Urinary bladder (tissue), 4 donors: Measurements from ENCODE around the gene HELZ. TPM values are rescaled to one million over a fixed set of nuclear protein-coding genes. Genes with fewer than 3 reads are reported as not detected.
"Not testable (repeated sequence)": the region's sequence is repeated elsewhere in the genome, so short reads cannot be mapped to it uniquely, and the experiment has no call there.

Experiments
- DNase-seq: peaks from one replicate; pipeline ENCODE4 v3.0.0-alpha.2; 2015; ENCODE audit errors: extremely low spot score
- H3K27ac ChIP-seq: one replicate; pipeline ENCODE4 v1.5.1; 2013; ENCODE audit warnings: low read depth, mild to moderate bottlenecking, moderate library complexity
- H3K36me3 ChIP-seq: one replicate; pipeline ENCODE4 v1.6.1; 2013; ENCODE audit warnings: mild to moderate bottlenecking, moderate library complexity; ENCODE audit not compliant: insufficient read depth
- H3K4me1 ChIP-seq: one replicate; pipeline ENCODE4 v1.6.1; 2013; ENCODE audit warnings: mild to moderate bottlenecking, moderate library complexity; ENCODE audit not compliant: insufficient read depth
- H3K4me3 ChIP-seq: one replicate; pipeline ENCODE4 v1.5.1; 2013; ENCODE audit warnings: low read depth, low read length
- WGBS: extraction: QIAGEN DNeasy Blood & Tissue Kit; methylation state at CpG from one replicate; pipeline ENCODE4 v1.1.7; 2013; 5-methylcytosine and 5-hydroxymethylcytosine counted together
- polyA plus RNA-seq: library from polyadenylated mRNA; stranded (reverse); fragments of 200-250 nt; gene quantifications from one replicate; pipeline ENCODE4 v1.2.3, GENCODE V29; 2013
- total RNA-seq: library from RNA; depleted of rRNA; stranded (reverse); fragments of >200 nt; gene quantifications from one replicate; pipeline ENCODE4 v1.2.3, GENCODE V29; 2014
- donor health status: healthy with polysubstance abuse.
- donor health status: healthy.

Gene HELZ
- total and polyA plus RNA-seq, 2 donors = 7.8 to 129 TPM

DNA sequence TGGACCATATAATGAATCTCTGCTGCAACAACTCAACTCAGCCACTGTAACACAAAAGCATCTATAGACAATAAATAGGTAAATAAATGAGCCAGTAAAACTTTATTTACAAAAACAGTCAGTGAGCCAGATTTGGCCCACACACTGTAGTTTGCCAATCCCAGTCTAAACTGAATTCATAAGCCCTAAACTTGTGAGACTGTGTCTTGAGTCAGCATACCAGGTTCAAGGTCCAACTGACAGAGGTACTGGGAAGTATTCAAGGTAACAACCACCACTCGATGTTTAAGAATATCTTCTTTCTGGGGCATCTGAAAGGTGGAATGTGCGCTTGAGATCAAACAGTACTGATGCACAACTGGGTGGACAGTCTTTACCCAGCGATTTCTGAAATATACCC, 94.2 kb downstream of the HELZ start:
- Histone ChIP-seq H3K36me3 (no peaks in the 10 kb centered on the region), H3K27ac (no peak overlapping the region), H3K4me3 (no peak overlapping the region), H3K4me1 (no peaks in the 10 kb centered on the region)
- DNase-seq = no peak
- WGBS = 93% methylated on average over 3 of the region's 3 CpGs

DNA sequence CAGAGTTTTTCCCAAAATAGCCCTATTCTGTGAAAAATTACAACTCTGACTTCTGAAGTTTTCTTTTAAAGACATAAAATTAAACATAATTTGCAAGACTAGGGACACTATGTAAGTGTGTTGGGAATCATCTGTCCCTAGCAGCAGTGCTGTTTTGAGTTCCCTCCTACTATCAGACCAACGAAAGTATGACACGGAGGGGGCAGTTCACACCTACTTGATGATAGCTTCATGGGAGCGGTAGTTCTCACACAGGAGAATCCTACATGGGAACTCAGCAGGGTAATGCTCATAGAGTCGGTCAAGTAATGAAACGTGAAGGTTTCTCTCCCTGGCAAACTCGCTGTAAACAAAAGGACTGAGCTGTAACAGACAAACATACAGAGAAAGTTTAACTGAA, 96.6 kb downstream of the HELZ start:
- WGBS = 70% methylated on average over 6 of the region's 6 CpGs
- Histone ChIP-seq H3K4me3 (no peak overlapping the region), H3K36me3 (no peaks in the 10 kb centered on the region), H3K27ac (no peak overlapping the region), H3K4me1 (no peaks in the 10 kb centered on the region)
- DNase-seq = no peak

DNA sequence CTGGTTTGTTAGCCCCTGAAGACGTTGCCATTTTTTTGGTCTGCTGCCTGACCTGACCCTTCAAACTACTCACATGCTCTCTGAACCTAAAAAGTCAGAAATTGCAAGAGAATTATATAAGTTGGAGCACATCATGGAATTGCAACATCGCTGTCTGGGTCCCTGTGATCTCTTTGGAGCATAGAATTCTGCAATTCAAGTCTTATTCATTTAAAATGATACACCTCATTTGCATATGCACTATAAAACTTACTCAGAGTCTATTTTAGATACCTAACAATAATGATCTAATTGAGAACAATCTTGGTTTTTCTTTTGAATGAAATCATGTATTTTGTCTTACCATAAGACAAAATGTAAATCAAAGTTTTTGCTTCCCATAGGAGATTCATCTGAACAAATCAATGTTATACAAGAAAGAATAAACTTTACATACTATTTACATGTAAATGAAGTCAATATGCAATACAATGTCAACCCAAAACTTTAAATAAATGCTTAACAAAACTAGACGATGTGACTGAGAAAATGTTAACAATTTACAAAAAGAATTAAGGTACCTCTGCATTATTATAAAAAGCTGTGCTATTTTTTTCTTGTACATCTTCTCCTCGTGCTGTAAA, 99.7 kb downstream of the HELZ start:
- no peak for DNase-seq
- Histone ChIP-seq H3K27ac (no peak overlapping the region), H3K4me1 (no peaks in the 10 kb centered on the region), H3K4me3 (no peak overlapping the region), H3K36me3 (no peaks in the 10 kb centered on the region)
- 78% methylated on average over 4 of the region's 4 CpGs for WGBS

DNA sequence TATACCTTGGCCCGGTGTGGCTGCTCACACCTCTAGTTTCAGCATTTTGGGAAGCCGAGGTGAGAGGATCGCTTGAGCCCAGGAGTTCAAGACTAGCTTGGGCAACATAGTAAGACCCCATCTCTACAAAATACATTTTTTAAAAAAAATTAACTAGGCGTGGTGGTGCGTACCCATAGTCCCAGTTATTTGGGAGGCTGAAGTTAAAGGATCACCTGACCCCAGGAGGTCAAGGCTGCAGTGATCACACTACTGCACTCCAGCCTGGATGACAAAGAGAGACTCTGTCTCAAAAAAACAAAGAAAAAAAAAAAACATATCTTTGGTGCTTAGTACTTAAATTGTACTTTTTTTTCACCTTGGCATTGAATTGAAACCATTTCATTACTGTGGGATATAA, 101.7 kb downstream of the HELZ start:
- no peaks in the 10 kb centered on the region for H3K4me1 ChIP-seq
- no peak overlapping the region for H3K27ac ChIP-seq
- 98% methylated on average over 5 of the region's 5 CpGs for WGBS
- H3K4me3 ChIP-seq = no peak overlapping the region
- no peak for DNase-seq
- no peaks in the 10 kb centered on the region for H3K36me3 ChIP-seq

DNA sequence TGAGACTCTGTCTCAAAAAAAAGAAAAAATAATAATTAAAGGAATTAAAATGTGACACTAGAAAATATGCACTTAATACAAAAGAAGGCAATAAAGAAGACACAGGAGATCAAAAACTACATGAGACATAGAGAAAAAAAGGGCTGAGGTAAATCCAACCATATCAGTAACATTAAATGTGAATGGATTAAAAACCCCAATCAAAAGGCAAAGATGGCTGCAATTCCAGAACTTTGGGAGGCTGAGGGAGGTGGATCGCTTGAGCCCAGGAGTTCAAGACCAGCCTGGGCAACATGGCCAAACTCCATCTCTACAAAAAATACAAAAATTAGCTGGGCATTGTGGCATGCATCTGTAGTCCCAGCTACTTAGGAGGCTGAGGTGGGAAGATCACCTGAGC, 103.0 kb downstream of the HELZ start:
- not testable (repeated sequence) for H3K36me3 ChIP-seq, H3K4me1 ChIP-seq, H3K4me3 ChIP-seq, H3K27ac ChIP-seq, DNase-seq
- WGBS = 100% methylated on average over 1 of the region's 1 CpG

DNA sequence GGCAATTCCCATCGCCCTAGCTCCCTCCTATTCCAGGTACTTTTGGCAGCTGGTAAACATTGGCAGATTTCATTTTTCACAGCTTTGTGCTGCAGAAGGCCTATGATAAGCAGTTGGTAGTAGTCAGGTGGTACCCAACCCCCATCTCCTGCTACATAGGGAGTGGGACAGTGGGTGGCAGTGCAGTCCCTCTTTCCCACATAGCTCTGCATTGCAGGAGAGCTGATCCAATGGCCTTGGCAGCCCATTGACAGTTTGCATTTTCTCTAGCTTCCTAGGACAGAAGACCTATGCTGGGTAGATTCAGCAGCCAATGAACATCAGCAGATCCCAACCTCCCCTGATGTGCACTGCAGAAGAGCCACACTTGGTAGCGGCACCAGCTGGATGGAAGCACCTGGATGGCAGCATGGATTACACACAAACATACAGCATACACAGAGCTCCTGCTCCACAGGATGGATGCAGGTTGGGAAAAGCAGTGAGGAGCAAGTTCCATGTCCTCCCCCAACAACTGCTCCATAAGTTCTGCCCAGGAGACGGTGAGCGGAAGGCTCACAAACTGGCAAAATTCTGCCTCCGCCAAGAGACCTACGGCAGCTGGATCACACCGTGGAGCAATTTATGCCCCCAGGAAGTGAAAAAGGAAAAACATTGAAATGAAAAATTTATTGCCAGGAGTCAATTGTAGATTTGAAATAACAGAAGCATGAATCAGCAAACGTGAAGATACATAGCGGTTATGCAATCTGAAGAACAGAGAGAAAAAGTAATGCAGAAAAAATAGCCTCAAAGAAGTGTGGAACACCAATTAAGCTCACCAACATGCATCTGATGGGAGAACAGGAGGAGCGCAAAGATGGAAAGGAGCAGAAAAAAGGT, 105.0 kb downstream of the HELZ start:
- WGBS = 92% methylated on average over 10 of the region's 10 CpGs
- no peaks in the 10 kb centered on the region for H3K36me3 ChIP-seq

DNA sequence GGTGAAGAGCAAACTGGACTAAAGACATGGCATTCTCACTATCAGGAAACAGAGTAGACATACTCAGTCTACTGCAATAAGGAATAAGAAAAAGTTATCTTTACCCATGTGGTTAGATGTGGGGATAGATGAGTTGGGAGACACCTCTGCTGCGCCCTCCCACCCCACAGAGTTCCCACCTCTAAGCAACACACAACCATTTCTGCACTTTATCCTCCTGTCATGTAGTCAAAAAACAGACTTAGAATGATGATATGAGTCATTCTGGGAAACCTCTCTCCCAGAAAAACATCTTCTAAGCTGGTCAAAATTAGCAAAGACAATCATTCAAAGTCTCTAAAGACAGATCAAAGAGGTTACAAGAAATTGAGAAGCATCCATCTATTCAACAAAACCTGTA, 105.7 kb downstream of the HELZ start:
- no peaks in the 10 kb centered on the region for H3K36me3 ChIP-seq
- no peak overlapping the region for H3K4me3 ChIP-seq
- no peak for DNase-seq
- H3K4me1 ChIP-seq = no peaks in the 10 kb centered on the region
- WGBS = 100% methylated on average over 1 of the region's 1 CpG
- H3K27ac ChIP-seq = no peak overlapping the region

More for the DNA sequence above, 105.0 kb downstream of the HELZ start:
- no peak for DNase-seq
- H3K27ac ChIP-seq = no peak overlapping the region
- H3K4me1 ChIP-seq = no peaks in the 10 kb centered on the region
- no peak overlapping the region for H3K4me3 ChIP-seq

DNA sequence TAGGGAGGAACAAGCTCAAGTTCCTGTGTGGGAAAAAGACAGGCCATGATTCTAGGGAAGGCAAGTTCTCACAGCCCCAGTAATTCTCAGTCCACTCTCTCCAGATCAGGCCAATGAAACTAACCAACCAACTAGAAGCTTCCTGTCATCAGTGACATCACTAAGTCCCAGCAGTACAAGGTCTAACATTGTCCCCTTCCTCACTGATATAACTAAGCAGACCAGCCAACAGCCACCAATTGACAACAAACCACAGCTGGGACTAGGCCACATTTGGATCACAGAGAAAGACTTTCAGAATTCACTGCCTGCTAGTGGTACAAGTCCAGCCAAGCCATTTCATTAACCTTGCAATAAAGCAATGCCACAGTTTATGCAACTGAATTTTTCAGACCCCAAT, 106.6 kb downstream of the HELZ start:
- Histone ChIP-seq H3K4me3 (no peak overlapping the region), H3K36me3 (no peaks in the 10 kb centered on the region), H3K27ac (no peak overlapping the region), H3K4me1 (no peaks in the 10 kb centered on the region)
- DNase-seq = no peak

DNA sequence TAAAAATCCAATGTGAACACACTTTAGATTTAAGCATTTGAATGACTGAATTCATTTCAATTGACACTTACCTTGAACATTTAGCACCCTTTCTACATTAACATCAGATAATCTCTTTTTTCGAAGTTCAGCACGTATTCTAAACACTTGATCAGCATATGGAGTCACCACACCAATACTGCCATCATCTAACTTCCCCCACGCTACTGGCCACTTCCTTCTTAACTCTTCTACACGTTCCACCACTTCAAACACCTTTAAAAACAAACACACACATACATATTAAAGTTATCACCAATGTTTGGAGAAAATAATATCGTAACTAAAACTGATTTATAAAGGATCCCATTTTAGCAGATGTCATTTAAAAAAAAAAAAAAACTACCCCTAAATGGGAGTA, 107.1 kb downstream of the HELZ start:
- Histone ChIP-seq H3K36me3 (no peaks in the 10 kb centered on the region), H3K27ac (no peak overlapping the region), H3K4me3 (no peak overlapping the region), H3K4me1 (no peaks in the 10 kb centered on the region)
- DNase-seq = no peak
- WGBS = 87% methylated on average over 5 of the region's 5 CpGs

DNA sequence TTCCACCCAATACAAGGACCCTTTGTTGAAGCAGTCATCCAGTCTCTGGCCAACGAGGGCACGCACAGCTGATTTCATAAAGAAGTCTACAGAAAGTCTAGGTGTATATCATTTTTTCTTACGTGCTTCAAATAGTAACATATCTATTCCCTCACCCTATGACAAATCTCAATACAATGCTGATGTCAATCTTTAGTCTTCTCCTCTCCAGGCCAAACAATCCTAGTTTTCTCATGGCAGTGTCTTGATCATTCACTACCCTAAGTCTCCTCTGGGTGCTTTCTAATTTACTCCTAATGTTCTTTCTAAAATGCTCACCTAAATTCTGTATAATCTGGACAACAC, 108.0 kb downstream of the HELZ start:
- H3K36me3 ChIP-seq = no peaks in the 10 kb centered on the region

DNA sequence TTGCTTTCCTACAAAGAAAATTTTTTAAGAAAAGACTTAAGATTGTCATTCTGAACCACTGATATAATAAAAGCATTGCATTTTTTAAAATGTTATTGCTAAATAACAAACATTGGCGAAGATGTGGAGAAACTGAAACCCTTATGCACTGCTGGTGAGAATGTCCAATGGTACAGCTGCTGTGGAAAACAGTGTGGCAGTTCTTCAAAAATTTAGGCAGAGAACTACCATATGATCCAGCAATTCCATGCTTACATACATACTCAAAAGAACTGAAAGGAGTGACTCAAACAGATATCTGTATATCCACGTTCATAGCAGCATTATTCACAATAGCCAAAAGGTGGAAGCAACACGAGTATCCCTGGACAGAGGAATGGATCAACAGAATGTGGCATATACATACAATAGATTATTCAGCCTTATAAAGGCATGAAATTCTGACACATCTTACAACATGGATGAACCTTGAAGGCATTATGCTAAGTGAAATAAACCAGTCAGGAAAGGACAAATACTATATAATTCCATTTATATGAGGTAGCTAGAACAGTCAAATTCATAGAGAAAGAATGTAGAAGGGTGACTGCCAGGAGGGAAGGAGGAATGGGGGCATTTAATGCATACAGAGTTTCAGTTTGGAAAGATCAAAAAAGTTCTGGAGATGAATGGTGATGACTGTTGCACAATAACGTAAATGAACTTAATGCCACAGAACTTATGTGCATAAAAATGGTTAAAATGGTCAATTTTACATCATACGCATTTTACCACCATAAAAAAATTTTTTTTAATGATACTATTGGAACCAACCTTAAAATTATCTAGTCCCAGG, 108.6 kb downstream of the HELZ start:
- Histone ChIP-seq H3K4me3 (no peak overlapping the region), H3K4me1 (no peaks in the 10 kb centered on the region), H3K27ac (no peak overlapping the region), H3K36me3 (no peaks in the 10 kb centered on the region)
- WGBS = 83% methylated on average over 5 of the region's 5 CpGs
- DNase-seq = no peak

More for the DNA sequence above, 108.0 kb downstream of the HELZ start:
- Histone ChIP-seq H3K27ac (no peak overlapping the region), H3K4me1 (no peaks in the 10 kb centered on the region), H3K4me3 (no peak overlapping the region)
- no peak for DNase-seq
- 96% methylated on average over 3 of the region's 3 CpGs for WGBS

DNA sequence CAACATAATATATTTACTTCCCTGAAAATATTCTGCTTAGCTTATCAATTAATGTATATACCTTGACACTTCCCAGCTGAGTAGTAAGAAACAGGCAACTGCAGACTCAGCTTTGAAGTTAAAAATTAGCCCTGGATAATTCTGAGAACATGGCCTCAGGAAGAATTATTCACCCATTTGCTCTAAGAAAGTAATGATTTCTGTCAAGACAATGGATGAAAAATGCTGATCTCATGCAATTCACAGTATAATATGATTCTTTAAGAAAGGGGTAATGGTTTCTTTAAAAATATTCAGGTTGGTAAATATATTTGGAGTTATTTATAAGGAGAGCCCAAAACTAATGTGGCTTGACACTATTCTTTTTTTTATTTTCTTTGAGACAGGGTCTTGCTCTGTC, 111.8 kb downstream of the HELZ start:
- Histone ChIP-seq H3K4me1 (no peaks in the 10 kb centered on the region), H3K36me3 (peaks cover 2% of the 10 kb centered on the region), H3K27ac (no peak overlapping the region), H3K4me3 (no peak overlapping the region)
- DNase-seq = no peak

DNA sequence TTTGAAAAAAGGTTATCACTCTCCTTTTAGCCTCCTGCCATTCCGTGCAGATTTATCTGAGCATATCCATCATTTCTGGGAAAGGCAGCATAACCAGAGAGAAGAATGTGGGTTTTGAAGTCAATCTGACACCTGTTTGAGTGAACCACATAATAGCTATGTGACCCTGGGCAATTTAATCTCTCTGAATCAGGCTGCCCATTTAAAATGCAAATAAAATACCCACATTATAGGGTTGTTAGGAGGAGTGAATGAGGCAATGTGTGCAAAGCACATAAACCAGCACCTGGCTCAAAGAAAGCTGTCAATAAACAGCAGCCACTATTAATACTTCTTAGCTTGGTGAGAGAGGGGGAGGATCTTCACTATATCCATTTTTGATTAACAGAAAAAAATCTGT, 112.6 kb downstream of the HELZ start:
- H3K27ac ChIP-seq = no peak overlapping the region
- no peak overlapping the region for H3K4me3 ChIP-seq
- H3K4me1 ChIP-seq = no peaks in the 10 kb centered on the region
- H3K36me3 ChIP-seq = peaks cover 2% of the 10 kb centered on the region
- no peak for DNase-seq
- 90% methylated on average over 1 of the region's 1 CpG for WGBS

DNA sequence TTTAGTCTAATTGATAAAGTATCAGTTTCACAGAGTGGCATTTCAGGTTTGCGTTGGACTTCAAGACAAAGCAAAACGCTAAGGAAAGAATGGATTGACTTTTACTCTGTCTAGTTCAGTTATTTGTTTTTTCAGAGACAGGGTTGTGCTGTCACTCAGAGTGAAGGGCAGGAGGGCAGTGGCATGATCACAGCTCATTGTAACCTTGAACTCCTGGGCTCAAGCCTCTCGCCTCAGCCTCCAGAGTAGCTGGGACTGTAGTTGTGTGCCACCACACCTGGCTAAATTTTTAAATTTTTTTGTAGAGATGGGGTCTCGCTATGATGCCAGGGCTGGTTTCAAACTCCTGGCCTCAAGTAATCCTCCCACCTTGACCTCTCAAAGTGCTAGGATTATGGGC, 114.2 kb downstream of the HELZ start:
- Histone ChIP-seq H3K27ac (no peak overlapping the region), H3K36me3 (peaks cover 2% of the 10 kb centered on the region), H3K4me1 (no peaks in the 10 kb centered on the region), H3K4me3 (no peak overlapping the region)
- no peak for DNase-seq
- WGBS = 95% methylated on average over 4 of the region's 4 CpGs
